PC-3 (cell line): ENCODE measurements around the gene VPS33A. TPM values are rescaled to one million over a fixed set of nuclear protein-coding genes. Genes with fewer than 3 reads are reported as not detected.

ENCODE experiments used
- ATAC-seq: fragments of 200-7000 bp; cut with Tn5 transposase; 2 replicates; pipeline ENCODE4 v1.9.1; 2020; ENCODE audit warnings: mild to moderate bottlenecking, moderate library complexity
- BruUV-seq: library from RNA; stranded (reverse); fragments of 400-500 nt; replicated peaks from 2 replicates; lab custom pipeline; 2021; lab: Mats Ljungman, UMichigan
- CTCF ChIA-PET: fragments of 300-600 bp; sonication (Branson Sonifier 250); formaldehyde crosslinking; loops from one replicate; lab custom pipeline; 2022; ENCODE audit warnings: antibody characterized with exemption; lab: Charles Lee
- POLR2A ChIA-PET: fragments of 300-600 bp; sonication (Branson Sonifier 250); formaldehyde crosslinking; loops from one replicate; lab custom pipeline; 2022; ENCODE audit warnings: antibody characterized with exemption; ENCODE audit not compliant: unreplicated experiment; lab: Charles Lee
- DNase-seq: peaks from one replicate; pipeline ENCODE4 v3.0.0-alpha.2; 2015
- H2AFZ ChIP-seq: fragments of 300-600 bp; sonication (generic); 2 replicates; pipeline ENCODE4 v1.6.0; 2016; ENCODE audit warnings: antibody characterized with exemption, low read length
- H3F3A ChIP-seq: fragments of 300-600 bp; sonication (generic); one replicate; pipeline ENCODE4 v1.6.0; 2017; ENCODE audit warnings: antibody characterized with exemption, low read length, control low read depth, mild to moderate bottlenecking; ENCODE audit not compliant: unreplicated experiment
- H3K27ac ChIP-seq: fragments of 300-600 bp; sonication (generic); 2 replicates; pipeline ENCODE4 v1.5.1; 2016; ENCODE audit warnings: mild to moderate bottlenecking, low read length
- H3K27me3 ChIP-seq: fragments of 300-600 bp; sonication (generic); 2 replicates; pipeline ENCODE4 v1.6.1; 2016; ENCODE audit warnings: low read length, mixed read lengths
- H3K36me3 ChIP-seq: fragments of 300-600 bp; sonication (generic); 2 replicates; pipeline ENCODE4 v1.6.1; 2016; ENCODE audit warnings: low read depth, mixed run types, low read length, mixed read lengths
- H3K4me1 ChIP-seq: fragments of 300-600 bp; sonication (generic); 2 replicates; pipeline ENCODE4 v1.5.1; 2016; ENCODE audit warnings: low read length; ENCODE audit not compliant: insufficient read depth
- H3K4me2 ChIP-seq: fragments of 300-600 bp; sonication (generic); 2 replicates; pipeline ENCODE4 v1.6.0; 2016; ENCODE audit warnings: low read length
- H3K4me3 ChIP-seq: fragments of 300-600 bp; sonication (generic); 2 replicates; pipeline ENCODE4 v1.5.1; 2016; ENCODE audit warnings: mild to moderate bottlenecking, low read length, mixed read lengths
- H3K79me2 ChIP-seq: fragments of 300-600 bp; sonication (generic); 2 replicates; pipeline ENCODE4 v1.6.1; 2017; ENCODE audit warnings: low read length, mixed read lengths
- H3K9ac ChIP-seq: fragments of 300-600 bp; sonication (generic); 2 replicates; pipeline ENCODE4 v1.6.0; 2016; ENCODE audit warnings: mild to moderate bottlenecking, low read length
- H3K9me2 ChIP-seq: fragments of 300-600 bp; sonication (generic); replicated peaks from 2 replicates; pipeline ENCODE4 v1.6.1; 2016; ENCODE audit warnings: mixed run types, low read length, mixed read lengths
- H3K9me3 ChIP-seq: fragments of 300-600 bp; sonication (generic); 2 replicates; pipeline ENCODE4 v1.6.1; 2016; ENCODE audit warnings: low read length, mixed read lengths
- H4K20me1 ChIP-seq: fragments of 300-600 bp; sonication (generic); 2 replicates; pipeline ENCODE4 v1.6.1; 2016; ENCODE audit warnings: low read length, mixed read lengths
- CTCF ChIP-seq: fragments of 300-600 bp; sonication (generic); conservative IDR thresholded peaks from 2 replicates; pipeline ENCODE4 v1.5.1; 2017; ENCODE audit warnings: antibody characterized with exemption, low read depth, mild to moderate bottlenecking, low read length
- EZH2 ChIP-seq: fragments of 300-600 bp; sonication (generic); IDR thresholded peaks from one replicate; pipeline ENCODE4 v1.6.1; 2017; ENCODE audit warnings: antibody characterized with exemption, mild to moderate bottlenecking, low read length; ENCODE audit not compliant: unreplicated experiment
- EZH2phosphoT487 ChIP-seq: fragments of 300-600 bp; sonication (generic); IDR thresholded peaks from 2 replicates; pipeline ENCODE4 v1.6.1; 2018; ENCODE audit warnings: mild to moderate bottlenecking, antibody characterized with exemption, low read length, borderline replicate concordance
- intact Hi-C: fragments of 100-400 bp; cut with micrococcal nuclease; formaldehyde crosslinking; loops from 2 replicates; pipeline ENCODE4 v1.9.0; 2023
- total RNA-seq: library from RNA; depleted of rRNA; stranded (reverse); fragments of >200 nt; gene quantifications from 2 replicates; pipeline ENCODE4 v1.2.3, GENCODE V29; 2014

Gene VPS33A
- total RNA-seq, 1 experiment from 2014 or later = 40.8 TPM

DNA sequence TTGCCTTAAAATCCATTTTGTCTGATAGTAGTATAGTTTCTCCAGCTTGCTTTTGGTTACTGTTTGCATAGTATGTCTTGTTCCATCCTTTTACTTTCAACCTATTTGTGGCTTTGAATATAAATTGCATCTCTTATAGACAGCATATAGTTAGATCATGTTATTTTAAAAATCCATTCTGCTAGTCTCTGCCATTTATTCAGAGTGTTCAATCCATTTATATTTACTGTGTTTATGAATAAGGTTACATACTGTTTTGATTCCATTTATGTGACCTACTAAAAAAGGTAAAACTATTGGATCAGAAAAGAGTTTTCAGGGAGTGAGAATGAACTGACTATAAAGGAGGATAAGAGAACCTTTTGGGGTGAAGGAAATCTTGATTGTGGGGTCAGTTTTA, 29.6 kb upstream of the VPS33A start:
- Histone ChIP-seq H3K27ac (no peak overlapping the region), H3K36me3 (peaks cover 19% of the 10 kb centered on the region), H3K79me2 (no peaks in the 10 kb centered on the region), H3K4me3 (no peak overlapping the region), H3K27me3 (no peaks in the 10 kb centered on the region), H2AFZ (no peak overlapping the region), H3F3A (no peaks in the 10 kb centered on the region), H3K9ac (no peak overlapping the region), H3K9me3 (no peaks in the 10 kb centered on the region), H4K20me1 (no peaks in the 10 kb centered on the region), H3K4me2 (no peak overlapping the region), H3K9me2 (no peaks in the 10 kb centered on the region), H3K4me1 (no peaks in the 10 kb centered on the region)
- POLR2A ChIA-PET = no interaction called here
- no peak for TF ChIP-seq EZH2phosphoT487
- TF ChIP-seq EZH2 = no peak
- no peak for TF ChIP-seq CTCF
- intact Hi-C loops = no loop called here
- CTCF ChIA-PET = no interaction called here
- DNase-seq (no peak), ATAC-seq (no peak)
- BruUV-seq = no TSS peak

DNA sequence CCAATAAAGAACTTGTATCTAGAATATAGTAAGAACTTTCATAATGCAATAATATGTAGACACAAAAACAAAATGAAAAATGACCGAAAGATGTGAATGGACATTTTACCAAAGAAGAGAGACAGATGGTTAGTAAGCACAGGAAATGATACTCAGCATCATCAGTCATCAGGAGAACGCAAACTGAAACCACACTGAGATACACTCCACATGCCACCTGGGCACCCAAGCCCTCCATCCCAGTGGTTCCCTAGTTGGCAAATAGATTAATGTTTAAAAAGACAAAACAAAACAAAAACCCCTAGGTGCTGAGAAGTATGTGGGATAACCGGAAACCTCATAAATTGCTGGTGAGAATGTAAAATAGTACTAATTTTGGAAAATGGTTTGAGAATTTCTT, 26.8 kb upstream of the VPS33A start:
- CTCF ChIA-PET = no interaction called here
- TF ChIP-seq EZH2phosphoT487 (no peak), CTCF (no peak), EZH2 (no peak)
- intact Hi-C loops = no loop called here
- Histone ChIP-seq H3K27me3 (no peaks in the 10 kb centered on the region), H3K36me3 (peaks cover 18% of the 10 kb centered on the region), H3K4me3 (no peak overlapping the region), H3K79me2 (no peaks in the 10 kb centered on the region), H3K4me1 (no peaks in the 10 kb centered on the region), H4K20me1 (no peaks in the 10 kb centered on the region), H3K9me3 (no peaks in the 10 kb centered on the region), H2AFZ (no peak overlapping the region), H3K4me2 (no peak overlapping the region), H3K27ac (no peak overlapping the region), H3K9me2 (no peaks in the 10 kb centered on the region), H3F3A (no peaks in the 10 kb centered on the region), H3K9ac (no peak overlapping the region)
- no peak for ATAC-seq
- POLR2A ChIA-PET = interaction anchor here (0.8 kb wide), 1 partner anchor 11 kb away, joined by 3 read pairs; no protein-coding TSS in a partner anchor
- BruUV-seq = no TSS peak
- no peak for DNase-seq

DNA sequence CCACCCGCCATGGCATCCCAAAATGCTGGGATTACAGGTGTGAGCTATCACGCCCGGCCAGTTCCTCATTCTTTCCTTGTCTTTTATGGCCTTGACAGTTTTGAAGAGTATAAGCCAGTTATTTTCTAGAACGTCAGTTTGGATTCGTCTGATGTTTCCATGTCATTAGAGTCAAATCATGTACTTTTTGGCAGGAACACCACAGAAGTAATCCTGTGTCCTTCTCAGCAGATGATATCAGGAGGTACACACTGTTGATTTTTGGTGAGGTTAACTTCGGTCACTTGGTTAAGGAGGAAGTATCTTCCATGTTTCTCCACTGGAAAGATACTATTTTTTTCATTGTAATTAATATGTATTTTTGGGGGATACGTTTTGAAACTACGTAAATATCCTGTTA, 25.1 kb upstream of the VPS33A start:
- DNase-seq (no peak), ATAC-seq (no peak)
- Histone ChIP-seq H3K4me1 (no peaks in the 10 kb centered on the region), H3K27ac (no peak overlapping the region), H3K4me2 (no peak overlapping the region), H3F3A (no peaks in the 10 kb centered on the region), H3K79me2 (no peaks in the 10 kb centered on the region), H3K9me2 (no peaks in the 10 kb centered on the region), H4K20me1 (no peaks in the 10 kb centered on the region), H3K4me3 (no peak overlapping the region), H3K9ac (no peak overlapping the region), H3K9me3 (no peaks in the 10 kb centered on the region), H3K27me3 (no peaks in the 10 kb centered on the region), H2AFZ (no peak overlapping the region), H3K36me3 (peaks cover 9% of the 10 kb centered on the region; the same call in 1 of the 2 replicates)
- POLR2A ChIA-PET = no interaction called here
- TF ChIP-seq CTCF (no peak), EZH2phosphoT487 (no peak), EZH2 (no peak)
- CTCF ChIA-PET = no interaction called here
- no TSS peak for BruUV-seq
- intact Hi-C loops = no loop called here
